Activated CD4-positive, alpha-beta memory T cell treated with anti-CD3 and anti-CD28 coated beads, Interleukin-2, amount 10 ng/mL, durations not matched to agents 7 days and 5 days (primary cell): ENCODE measurements around the gene MZF1. TPM values are rescaled to one million over a fixed set of nuclear protein-coding genes. Genes with fewer than 3 reads are reported as not detected.
"Not testable (repeated sequence)": the region's sequence is repeated elsewhere in the genome, so short reads cannot be mapped to it uniquely, and the experiment has no call there.

ENCODE experiments used
- CTCF ChIA-PET: fragments of 350-600 bp; sonication (Branson Sonifier 250); formaldehyde crosslinking; loops from one replicate; lab custom pipeline; 2021; ENCODE audit warnings: antibody characterized with exemption, inconsistent platforms; lab: Charles Lee
- POLR2A ChIA-PET: fragments of 350-600 bp; sonication (Branson Sonifier 250); formaldehyde crosslinking; loops from one replicate; lab custom pipeline; 2021; ENCODE audit warnings: antibody characterized with exemption; lab: Charles Lee
- DNase-seq: peaks from one replicate; pipeline ENCODE4 v3.0.0-alpha.2; 2020
- H3K27ac Mint-ChIP-seq: one replicate; pipeline ENCODE4 v1.8.0; 2021; ENCODE audit warnings: mild to moderate bottlenecking, mixed read lengths
- H3K27me3 Mint-ChIP-seq: one replicate; pipeline ENCODE4 v1.8.0; 2021; ENCODE audit warnings: mixed read lengths
- H3K36me3 Mint-ChIP-seq: one replicate; pipeline ENCODE4 v1.8.0; 2021; ENCODE audit warnings: low read depth, mixed read lengths
- H3K4me1 Mint-ChIP-seq: one replicate; pipeline ENCODE4 v1.8.0; 2021; ENCODE audit warnings: mixed read lengths
- H3K4me3 Mint-ChIP-seq: one replicate; pipeline ENCODE4 v1.8.0; 2021; ENCODE audit warnings: mild to moderate bottlenecking, mixed read lengths
- H3K9me3 Mint-ChIP-seq: one replicate; pipeline ENCODE4 v1.8.0; 2021; ENCODE audit warnings: mixed read lengths
- total RNA-seq, 2 experiments: library from RNA; stranded (reverse); gene quantifications; one replicate each; pipeline ENCODE4 v1.2.3, GENCODE V29; 2021

MZF1 gene
- 10 to 100 TPM; 21.6 to 22.9 TPM for total RNA-seq

- Mint-ChIP-seq H3K27me3 (no peaks in the 10 kb centered on the region), H3K4me3 (peak within 1 kb of the TSS; percentile 83), H3K4me1 (peaks cover 52% of the 10 kb centered on the region), H3K9me3 (no peaks in the 10 kb centered on the region), H3K27ac (peak within 1 kb of the TSS; percentile 97), H3K36me3 (peaks cover 25% of the 10 kb centered on the region)
- ChIA-PET POLR2A (interaction anchor here (1.3 to 3.2 kb wide), 4 partner anchors 11 to 54 kb away, joined by 3 to 46 read pairs (median 9); partner anchors contain the start of genes CHMP2A and ZBTB45), CTCF (interaction anchor here (1.0 to 2.4 kb wide), 2 partner anchors 53 to 59 kb away, joined by 3 to 11 read pairs; partner anchors contain the start of gene ZBTB45)
- peak; percentile 100 for DNase-seq
Observed at GRCh38 chr19:58572818-58573657, at the start of gene MZF1. Gene MZF1, minus strand, starts transcription at chr19:58573335. Its CDS starts 1,946 bp downstream, at chr19:58571389.

- H3K27me3 Mint-ChIP-seq, CTCF ChIA-PET: not testable (repeated sequence)
Observed at GRCh38 chr19:58607213-58607612, 34.1 kb upstream of the MZF1 start.

GRCh38 chr19:58606251-58606896, 33.2 kb upstream of the MZF1 start:
- CTCF ChIA-PET: interaction anchor here (1.4 kb wide), 1 partner anchor 31 kb away, joined by 3 read pairs; no protein-coding TSS in a partner anchor
- H3K9me3 Mint-ChIP-seq, H3K4me1 Mint-ChIP-seq, H3K4me3 Mint-ChIP-seq, H3K27ac Mint-ChIP-seq, H3K27me3 Mint-ChIP-seq, POLR2A ChIA-PET, H3K36me3 Mint-ChIP-seq: not testable (repeated sequence)
- DNase-seq: peak; percentile 14

More at GRCh38 chr19:58607213-58607612, 34.1 kb upstream of the MZF1 start:
- H3K9me3 Mint-ChIP-seq, H3K4me1 Mint-ChIP-seq, H3K27ac Mint-ChIP-seq, POLR2A ChIA-PET, H3K36me3 Mint-ChIP-seq, H3K4me3 Mint-ChIP-seq, DNase-seq: not testable (repeated sequence)

- no peaks in the 10 kb centered on the region for H3K27me3 Mint-ChIP-seq
- H3K36me3 Mint-ChIP-seq: peaks cover 15% of the 10 kb centered on the region
- peaks cover 9% of the 10 kb centered on the region for H3K4me1 Mint-ChIP-seq
- POLR2A ChIA-PET: interaction anchor here (1.6 kb wide), 1 partner anchor 66 kb away, joined by 4 read pairs; the partner anchor contains the start of gene ZBTB45
- H3K4me3 Mint-ChIP-seq: no peak overlapping the region
- no peaks in the 10 kb centered on the region for H3K9me3 Mint-ChIP-seq
- no peak overlapping the region for H3K27ac Mint-ChIP-seq
- no peak for DNase-seq
- CTCF ChIA-PET: no interaction called here
Observed at GRCh38 chr19:58586133-58586765, 13.1 kb upstream of the MZF1 start.

GRCh38 chr19:58585442-58586132, 12.5 kb upstream of the MZF1 start:
- ChIA-PET CTCF (no interaction called here), POLR2A (interaction anchor here (1.6 kb wide), 1 partner anchor 66 kb away, joined by 4 read pairs; the partner anchor contains the start of gene ZBTB45)
- Mint-ChIP-seq H3K9me3 (no peaks in the 10 kb centered on the region), H3K27ac (no peak overlapping the region), H3K4me3 (no peak overlapping the region), H3K4me1 (peaks cover 15% of the 10 kb centered on the region), H3K27me3 (no peaks in the 10 kb centered on the region), H3K36me3 (peaks cover 17% of the 10 kb centered on the region)
- no peak for DNase-seq

- POLR2A ChIA-PET: interaction anchor here (1.6 kb wide), 1 partner anchor 65 kb away, joined by 4 read pairs; the partner anchor contains the start of gene ZBTB45
- H3K27me3 Mint-ChIP-seq: no peaks in the 10 kb centered on the region
- CTCF ChIA-PET: no interaction called here
- no peak overlapping the region for H3K27ac Mint-ChIP-seq
- H3K9me3 Mint-ChIP-seq: no peaks in the 10 kb centered on the region
- peaks cover 17% of the 10 kb centered on the region for H3K4me1 Mint-ChIP-seq
- no peak overlapping the region for H3K4me3 Mint-ChIP-seq
- H3K36me3 Mint-ChIP-seq: peaks cover 17% of the 10 kb centered on the region
- no peak for DNase-seq
Observed at GRCh38 chr19:58584498-58585441, 11.6 kb upstream of the MZF1 start.

GRCh38 chr19:58582985-58583384, 9.8 kb upstream of the MZF1 start:
- Mint-ChIP-seq H3K4me3 (no peak overlapping the region), H3K9me3 (no peaks in the 10 kb centered on the region), H3K27ac (no peak overlapping the region), H3K36me3 (peaks cover 23% of the 10 kb centered on the region), H3K4me1 (peaks cover 32% of the 10 kb centered on the region), H3K27me3 (no peaks in the 10 kb centered on the region)
- DNase-seq: no peak
- ChIA-PET CTCF (interaction anchor here (4.7 kb wide), 1 partner anchor 69 kb away, joined by 33 read pairs; no protein-coding TSS in a partner anchor), POLR2A (no interaction called here)

- H3K36me3 Mint-ChIP-seq: peaks cover 23% of the 10 kb centered on the region
- H3K4me3 Mint-ChIP-seq: no peak overlapping the region
- CTCF ChIA-PET: interaction anchor here (0.7 to 4.7 kb wide), 7 partner anchors 27 to 255 kb away, joined by 3 to 49 read pairs (median 4); partner anchors contain the start of genes CHMP2A, ZBTB45 and ZSCAN22
- no peaks in the 10 kb centered on the region for H3K9me3 Mint-ChIP-seq
- DNase-seq: peak; percentile 93
- H3K4me1 Mint-ChIP-seq: peaks cover 38% of the 10 kb centered on the region
- POLR2A ChIA-PET: interaction anchor here (0.5 to 4.3 kb wide), 6 partner anchors 19 to 105 kb away, joined by 3 to 30 read pairs (median 4); partner anchors contain the start of genes ZBTB45 and ZNF446
- H3K27me3 Mint-ChIP-seq: no peaks in the 10 kb centered on the region
- peak overlapping the region; percentile 69 for H3K27ac Mint-ChIP-seq
Observed at GRCh38 chr19:58581227-58582141, 8.3 kb upstream of the MZF1 start.

- H3K4me3 Mint-ChIP-seq: no peak overlapping the region
Observed at GRCh38 chr19:58579473-58580142, 6.5 kb upstream of the MZF1 start.

More at GRCh38 chr19:58579473-58580142, 6.5 kb upstream of the MZF1 start:
- Mint-ChIP-seq H3K27ac (no peak overlapping the region), H3K4me1 (peaks cover 42% of the 10 kb centered on the region), H3K9me3 (no peaks in the 10 kb centered on the region), H3K27me3 (no peaks in the 10 kb centered on the region), H3K36me3 (peaks cover 25% of the 10 kb centered on the region)
- POLR2A ChIA-PET: interaction anchor here (0.7 to 4.3 kb wide), 3 partner anchors 18 to 60 kb away, joined by 3 to 30 read pairs (median 3); partner anchors contain the start of genes TRIM28 and ZBTB45
- DNase-seq: no peak
- CTCF ChIA-PET: interaction anchor here (0.6 to 4.7 kb wide), 6 partner anchors 18 to 164 kb away, joined by 3 to 49 read pairs (median 4); partner anchors contain the start of gene ZBTB45
